HCT116 (cell line): ENCODE measurements around the gene CNDP1. TPM values are rescaled to one million over a fixed set of nuclear protein-coding genes. Genes with fewer than 3 reads are reported as not detected.

Source experiments
- ATAC-seq: fragments of 200-7000 bp; cut with Tn5 transposase; 2 replicates; pipeline ENCODE4 v1.9.1; 2020; ENCODE audit warnings: mild to moderate bottlenecking, moderate library complexity
- BruUV-seq: library from RNA; stranded (reverse); fragments of 400-500 nt; replicated peaks from 2 replicates; lab custom pipeline; 2021; lab: Mats Ljungman, UMichigan
- CTCF ChIA-PET: fragments of 300-600 bp; sonication (Branson Sonifier 250); formaldehyde crosslinking; loops from one replicate; lab custom pipeline; 2021; ENCODE audit warnings: antibody characterized with exemption; lab: Charles Lee
- POLR2A ChIA-PET: fragments of 300-600, 350-600 bp; sonication (Branson Sonifier 250); formaldehyde crosslinking; loops from one replicate; lab custom pipeline; 2021; ENCODE audit warnings: antibody characterized with exemption; lab: Charles Lee
- RAD21 ChIA-PET, 2 experiments: fragments of 300-600 bp; sonication (Branson Sonifier 250); formaldehyde crosslinking; loops; one replicate each; lab custom pipeline; 2023; ENCODE audit warnings: low total read pairs in 2 of 2; ENCODE audit not compliant: uncharacterized antibody in 2 of 2, unreplicated experiment in 2 of 2, low non-redundant PET in 1 of 2; lab: Charles Lee
- DNase-seq: peaks from one replicate; pipeline ENCODE4 v3.0.0-alpha.2; 2010; ENCODE audit warnings: low read depth, low spot score
- H2AFZ ChIP-seq: fragments of 200-600 bp; shearing (Covaris generic), sonication (generic); 2 replicates; pipeline ENCODE4 v1.6.1; 2017; ENCODE audit warnings: low read depth, mixed run types, mixed read lengths, antibody characterized with exemption, low read length; ENCODE audit not compliant: poor library complexity, severe bottlenecking
- H3K27ac ChIP-seq: 2 replicates; pipeline ENCODE4 v1.5.1; 2012; ENCODE audit warnings: low read depth, low read length
- H3K27me3 ChIP-seq: fragments of 200-600 bp; sonication (generic); 2 replicates; pipeline ENCODE4 v1.6.1; 2016; ENCODE audit warnings: mixed run types, low read length, mixed read lengths; ENCODE audit not compliant: insufficient read depth
- H3K36me3 ChIP-seq, 2 experiments: fragments of 200-500 bp in 1 of 2; fragments of 200-600 bp in 1 of 2; sonication (Bioruptor generic) in 1 of 2; sonication (generic) in 1 of 2; 2 replicates each; pipeline versions ENCODE4 v1.5.1 to v1.6.1; 2014 to 2016; ENCODE audit warnings: low read length in 2 of 2, inconsistent platforms in 1 of 2, mixed read lengths in 1 of 2, mixed run types in 1 of 2; ENCODE audit not compliant: insufficient read depth in 2 of 2, control insufficient read depth in 1 of 2
- H3K4me1 ChIP-seq, 2 experiments: fragments of 200-600 bp in 1 of 2; sonication (generic) in 1 of 2; 2 replicates each; pipeline versions ENCODE4 v1.5.1 to v1.6.1; 2012 to 2017; ENCODE audit warnings: low read length in 2 of 2, inconsistent platforms in 1 of 2, mild to moderate bottlenecking in 1 of 2, mixed read lengths in 1 of 2, mixed run types in 1 of 2, moderate library complexity in 1 of 2; ENCODE audit not compliant: insufficient read depth in 2 of 2, control insufficient read depth in 1 of 2
- H3K4me2 ChIP-seq: fragments of 200-600 bp; sonication (generic); 2 replicates; pipeline ENCODE4 v1.6.1; 2017; ENCODE audit warnings: mixed run types, low read length, mixed read lengths
- H3K4me3 ChIP-seq, 2 experiments: fragments of 200-600 bp in 1 of 2; sonication (generic) in 1 of 2; replicated peaks in 1 of 2; 2 replicates each; pipeline ENCODE4 v1.5.1; 2011 to 2016; ENCODE audit warnings: low read length in 2 of 2, control low read depth in 1 of 2, low read depth in 1 of 2, mild to moderate bottlenecking in 1 of 2, mixed read lengths in 1 of 2, mixed run types in 1 of 2
- H3K79me2 ChIP-seq: fragments of 200-600 bp; sonication (generic); 2 replicates; pipeline ENCODE4 v1.6.1; 2017; ENCODE audit warnings: mild to moderate bottlenecking, mixed run types, low read length, moderate library complexity, mixed read lengths; ENCODE audit not compliant: insufficient read depth
- H3K9ac ChIP-seq: fragments of 200-600 bp; sonication (generic); 2 replicates; pipeline ENCODE4 v1.6.1; 2016; ENCODE audit warnings: low read length, mixed read lengths
- H3K9me2 ChIP-seq: fragments of 200-600 bp; sonication (generic), shearing (Covaris generic); 2 replicates; pipeline ENCODE4 v1.6.1; 2017; ENCODE audit warnings: mixed run types, mild to moderate bottlenecking, moderate library complexity; ENCODE audit not compliant: insufficient read depth
- H3K9me3 ChIP-seq, 2 experiments: fragments of 200-500 bp in 1 of 2; fragments of 200-600 bp in 1 of 2; sonication (Bioruptor generic) in 1 of 2; sonication (generic) in 1 of 2; 2 replicates each; pipeline ENCODE4 v1.6.1; 2014 to 2017; ENCODE audit warnings: low read length in 2 of 2, mixed read lengths in 2 of 2, inconsistent platforms in 1 of 2, low read depth in 1 of 2, mild to moderate bottlenecking in 1 of 2, mixed run types in 1 of 2, moderate library complexity in 1 of 2; ENCODE audit not compliant: control insufficient read depth in 1 of 2, insufficient read depth in 1 of 2
- H4K20me1 ChIP-seq: fragments of 200-600 bp; sonication (generic), shearing (Covaris generic); 2 replicates; pipeline ENCODE4 v1.6.1; 2017; ENCODE audit warnings: mixed run types, mild to moderate bottlenecking, moderate library complexity; ENCODE audit not compliant: insufficient read depth
- CBX3 ChIP-seq: IDR thresholded peaks from 2 replicates; pipeline ENCODE4 v1.6.1; 2012; ENCODE audit warnings: low read depth
- CEBPB ChIP-seq: IDR thresholded peaks from 2 replicates; pipeline ENCODE4 v1.6.1; 2012; ENCODE audit warnings: low read depth
- EGR1 ChIP-seq: IDR thresholded peaks from 2 replicates; pipeline ENCODE4 v1.6.1; 2012; ENCODE audit warnings: low read depth
- ELF1 ChIP-seq: IDR thresholded peaks from 2 replicates; pipeline ENCODE4 v1.6.1; 2012; ENCODE audit warnings: low read depth, borderline replicate concordance
- EZH2 ChIP-seq: fragments of 200-600 bp; sonication (generic); IDR thresholded peaks from 2 replicates; pipeline ENCODE4 v1.6.1; 2017; ENCODE audit warnings: antibody characterized with exemption, mixed run types
- EZH2phosphoT487 ChIP-seq: fragments of 200-600 bp; IDR thresholded peaks from 2 replicates; pipeline ENCODE4 v1.6.1; 2018; ENCODE audit warnings: antibody characterized with exemption, borderline replicate concordance
- FOSL1 ChIP-seq: IDR thresholded peaks from 2 replicates; pipeline ENCODE4 v1.6.1; 2012; ENCODE audit warnings: low read depth
- JUND ChIP-seq: IDR thresholded peaks from 2 replicates; pipeline ENCODE4 v1.6.1; 2012
- POLR2A ChIP-seq: IDR thresholded peaks from 2 replicates; pipeline ENCODE4 v1.7.0; 2011; ENCODE audit warnings: borderline replicate concordance; ENCODE audit not compliant: insufficient read depth, insufficient read length; ENCODE audit errors: extremely low read depth
- POLR2AphosphoS5 ChIP-seq: IDR thresholded peaks from 2 replicates; pipeline ENCODE4 v1.6.1; 2011; ENCODE audit warnings: mild to moderate bottlenecking, low read depth, low read length, moderate library complexity
- RAD21 ChIP-seq: IDR thresholded peaks from 2 replicates; pipeline ENCODE4 v1.6.1; 2012; ENCODE audit warnings: low read depth, mild to moderate bottlenecking
- SIN3A ChIP-seq: IDR thresholded peaks from 2 replicates; pipeline ENCODE4 v1.6.1; 2012; ENCODE audit warnings: low read depth
- TCF7L2 ChIP-seq: IDR thresholded peaks from 2 replicates; pipeline ENCODE4 v1.7.0; 2011; ENCODE audit warnings: borderline replicate concordance, inconsistent platforms; ENCODE audit not compliant: insufficient read depth, insufficient read length; ENCODE audit errors: extremely low read depth
- YY1 ChIP-seq: IDR thresholded peaks from 2 replicates; pipeline ENCODE4 v1.6.1; 2011; ENCODE audit warnings: low read length, low read depth, moderate library complexity, mild to moderate bottlenecking; ENCODE audit not compliant: insufficient replicate concordance; ENCODE audit errors: extremely low read depth
- ZFX ChIP-seq: fragments of 450-650 bp; IDR thresholded peaks from 2 replicates; pipeline ENCODE4 v1.6.1; 2017
- ZNF274 ChIP-seq: fragments of 200-500 bp; sonication (Bioruptor generic); IDR thresholded peaks from 2 replicates; pipeline ENCODE4 v1.6.1; 2014; ENCODE audit warnings: mild to moderate bottlenecking, low read depth, low read length, inconsistent platforms
- intact Hi-C: fragments of 100-400 bp; cut with micrococcal nuclease; formaldehyde crosslinking; loops from 2 replicates; pipeline ENCODE4 v1.10.0; 2022
- total RNA-seq: library from RNA; stranded (reverse); gene quantifications from one replicate; pipeline ENCODE4 v1.2.1, GENCODE V29; 2021; ENCODE audit not compliant: unreplicated experiment
- TF ChIP-seq, protein P1 (sequence below): IDR thresholded peaks from 2 replicates; pipeline ENCODE4 v1.6.1; 2012
- TF ChIP-seq, protein P2 (sequence below): IDR thresholded peaks from 2 replicates; pipeline ENCODE4 v1.6.1; 2012; ENCODE audit warnings: low read depth
- TF ChIP-seq, protein P3 (sequence below), 3 experiments: fragments of 200-600 bp in 1 of 3; sonication (generic) in 1 of 3; IDR thresholded peaks in 2 of 3; conservative IDR thresholded peaks in 1 of 3; 2 replicates each; pipeline ENCODE4 v1.5.1; 2012 to 2017; ENCODE audit warnings: low read depth in 2 of 3, low read length in 2 of 3, antibody characterized with exemption in 1 of 3, borderline replicate concordance in 1 of 3, control low read depth in 1 of 3, mild to moderate bottlenecking in 1 of 3, mixed read lengths in 1 of 3, mixed run types in 1 of 3, moderate library complexity in 1 of 3; ENCODE audit not compliant: insufficient read depth in 1 of 3
- TF ChIP-seq, protein P4 (sequence below): IDR thresholded peaks from 2 replicates; pipeline ENCODE4 v1.6.1; 2011; ENCODE audit warnings: mild to moderate bottlenecking, low read length, moderate library complexity; ENCODE audit not compliant: insufficient replicate concordance; ENCODE audit errors: extremely low read depth

Gene CNDP1
- total RNA-seq, 1 experiment from 2014 or later: not detected

DNA sequence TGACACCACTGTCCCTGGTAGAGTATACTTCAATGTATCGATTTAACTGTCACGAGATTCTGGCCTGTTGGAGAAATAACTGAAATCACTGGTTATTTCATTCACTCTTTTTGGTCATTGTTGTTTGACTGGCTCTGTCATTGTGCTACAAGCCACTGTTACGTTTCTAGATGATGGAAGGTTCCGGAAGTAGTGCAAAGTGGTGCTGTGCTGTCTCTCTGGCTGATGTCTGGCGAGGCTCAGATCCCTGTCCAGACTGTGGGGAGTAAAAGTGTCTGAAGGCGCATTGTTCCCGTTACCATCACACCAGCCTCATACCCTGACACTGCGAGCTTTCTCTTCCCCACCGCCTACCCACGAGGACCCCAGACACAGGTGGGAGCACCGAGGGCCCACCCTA is 11.7 kb downstream of the CNDP1 start:
- no peak overlapping the region for H3K27ac ChIP-seq
- ATAC-seq: no peak
- ChIA-PET POLR2A (no interaction called here), CTCF (no interaction called here), RAD21 (no interaction called here)
- no peak overlapping the region for H3K4me2 ChIP-seq
- no peaks in the 10 kb centered on the region for H3K4me1 ChIP-seq
- no peaks in the 10 kb centered on the region for H3K36me3 ChIP-seq
- no TSS peak for BruUV-seq
- H3K9ac ChIP-seq: no peak overlapping the region
- TF ChIP-seq FOSL1: no peak
- TF ChIP-seq, protein P1, sequence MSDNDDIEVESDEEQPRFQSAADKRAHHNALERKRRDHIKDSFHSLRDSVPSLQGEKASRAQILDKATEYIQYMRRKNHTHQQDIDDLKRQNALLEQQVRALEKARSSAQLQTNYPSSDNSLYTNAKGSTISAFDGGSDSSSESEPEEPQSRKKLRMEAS: no peak
- no peak for TF ChIP-seq EZH2
- no peak for TF ChIP-seq TCF7L2
- TF ChIP-seq YY1: no peak
- no peak for TF ChIP-seq RAD21
- TF ChIP-seq ELF1: no peak
- no peak for TF ChIP-seq ZFX
- TF ChIP-seq CEBPB: no peak
- TF ChIP-seq SIN3A: no peak
- TF ChIP-seq, protein P2, sequence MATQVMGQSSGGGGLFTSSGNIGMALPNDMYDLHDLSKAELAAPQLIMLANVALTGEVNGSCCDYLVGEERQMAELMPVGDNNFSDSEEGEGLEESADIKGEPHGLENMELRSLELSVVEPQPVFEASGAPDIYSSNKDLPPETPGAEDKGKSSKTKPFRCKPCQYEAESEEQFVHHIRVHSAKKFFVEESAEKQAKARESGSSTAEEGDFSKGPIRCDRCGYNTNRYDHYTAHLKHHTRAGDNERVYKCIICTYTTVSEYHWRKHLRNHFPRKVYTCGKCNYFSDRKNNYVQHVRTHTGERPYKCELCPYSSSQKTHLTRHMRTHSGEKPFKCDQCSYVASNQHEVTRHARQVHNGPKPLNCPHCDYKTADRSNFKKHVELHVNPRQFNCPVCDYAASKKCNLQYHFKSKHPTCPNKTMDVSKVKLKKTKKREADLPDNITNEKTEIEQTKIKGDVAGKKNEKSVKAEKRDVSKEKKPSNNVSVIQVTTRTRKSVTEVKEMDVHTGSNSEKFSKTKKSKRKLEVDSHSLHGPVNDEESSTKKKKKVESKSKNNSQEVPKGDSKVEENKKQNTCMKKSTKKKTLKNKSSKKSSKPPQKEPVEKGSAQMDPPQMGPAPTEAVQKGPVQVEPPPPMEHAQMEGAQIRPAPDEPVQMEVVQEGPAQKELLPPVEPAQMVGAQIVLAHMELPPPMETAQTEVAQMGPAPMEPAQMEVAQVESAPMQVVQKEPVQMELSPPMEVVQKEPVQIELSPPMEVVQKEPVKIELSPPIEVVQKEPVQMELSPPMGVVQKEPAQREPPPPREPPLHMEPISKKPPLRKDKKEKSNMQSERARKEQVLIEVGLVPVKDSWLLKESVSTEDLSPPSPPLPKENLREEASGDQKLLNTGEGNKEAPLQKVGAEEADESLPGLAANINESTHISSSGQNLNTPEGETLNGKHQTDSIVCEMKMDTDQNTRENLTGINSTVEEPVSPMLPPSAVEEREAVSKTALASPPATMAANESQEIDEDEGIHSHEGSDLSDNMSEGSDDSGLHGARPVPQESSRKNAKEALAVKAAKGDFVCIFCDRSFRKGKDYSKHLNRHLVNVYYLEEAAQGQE: no peak
- TF ChIP-seq POLR2AphosphoS5: no peak
- TF ChIP-seq, protein P3, sequence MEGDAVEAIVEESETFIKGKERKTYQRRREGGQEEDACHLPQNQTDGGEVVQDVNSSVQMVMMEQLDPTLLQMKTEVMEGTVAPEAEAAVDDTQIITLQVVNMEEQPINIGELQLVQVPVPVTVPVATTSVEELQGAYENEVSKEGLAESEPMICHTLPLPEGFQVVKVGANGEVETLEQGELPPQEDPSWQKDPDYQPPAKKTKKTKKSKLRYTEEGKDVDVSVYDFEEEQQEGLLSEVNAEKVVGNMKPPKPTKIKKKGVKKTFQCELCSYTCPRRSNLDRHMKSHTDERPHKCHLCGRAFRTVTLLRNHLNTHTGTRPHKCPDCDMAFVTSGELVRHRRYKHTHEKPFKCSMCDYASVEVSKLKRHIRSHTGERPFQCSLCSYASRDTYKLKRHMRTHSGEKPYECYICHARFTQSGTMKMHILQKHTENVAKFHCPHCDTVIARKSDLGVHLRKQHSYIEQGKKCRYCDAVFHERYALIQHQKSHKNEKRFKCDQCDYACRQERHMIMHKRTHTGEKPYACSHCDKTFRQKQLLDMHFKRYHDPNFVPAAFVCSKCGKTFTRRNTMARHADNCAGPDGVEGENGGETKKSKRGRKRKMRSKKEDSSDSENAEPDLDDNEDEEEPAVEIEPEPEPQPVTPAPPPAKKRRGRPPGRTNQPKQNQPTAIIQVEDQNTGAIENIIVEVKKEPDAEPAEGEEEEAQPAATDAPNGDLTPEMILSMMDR (IDR thresholded peaks at IDR 0.05 in 2 of 3, conservative IDR thresholded peaks at IDR 0.05 in 1 of 3; ENCODE audit: borderline replicate concordance in 1 of 3, insufficient read depth in 1 of 3, low read depth in 2 of 3, low read length in 2 of 3): no peak
- TF ChIP-seq EZH2phosphoT487: no peak
- no peak for TF ChIP-seq ZNF274
- TF ChIP-seq, protein P4, sequence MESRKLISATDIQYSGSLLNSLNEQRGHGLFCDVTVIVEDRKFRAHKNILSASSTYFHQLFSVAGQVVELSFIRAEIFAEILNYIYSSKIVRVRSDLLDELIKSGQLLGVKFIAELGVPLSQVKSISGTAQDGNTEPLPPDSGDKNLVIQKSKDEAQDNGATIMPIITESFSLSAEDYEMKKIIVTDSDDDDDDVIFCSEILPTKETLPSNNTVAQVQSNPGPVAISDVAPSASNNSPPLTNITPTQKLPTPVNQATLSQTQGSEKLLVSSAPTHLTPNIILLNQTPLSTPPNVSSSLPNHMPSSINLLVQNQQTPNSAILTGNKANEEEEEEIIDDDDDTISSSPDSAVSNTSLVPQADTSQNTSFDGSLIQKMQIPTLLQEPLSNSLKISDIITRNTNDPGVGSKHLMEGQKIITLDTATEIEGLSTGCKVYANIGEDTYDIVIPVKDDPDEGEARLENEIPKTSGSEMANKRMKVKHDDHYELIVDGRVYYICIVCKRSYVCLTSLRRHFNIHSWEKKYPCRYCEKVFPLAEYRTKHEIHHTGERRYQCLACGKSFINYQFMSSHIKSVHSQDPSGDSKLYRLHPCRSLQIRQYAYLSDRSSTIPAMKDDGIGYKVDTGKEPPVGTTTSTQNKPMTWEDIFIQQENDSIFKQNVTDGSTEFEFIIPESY: no peak
- no peak for TF ChIP-seq JUND
- no peak for TF ChIP-seq CBX3
- TF ChIP-seq POLR2A: no peak
- TF ChIP-seq EGR1: no peak
- no peaks in the 10 kb centered on the region for H3K27me3 ChIP-seq
- H4K20me1 ChIP-seq: no peaks in the 10 kb centered on the region
- H3K9me2 ChIP-seq: no peaks in the 10 kb centered on the region
- H3K4me3 ChIP-seq: no peak overlapping the region
- H3K79me2 ChIP-seq: no peaks in the 10 kb centered on the region
- DNase-seq: no peak
- H2AFZ ChIP-seq: no peak overlapping the region
- intact Hi-C loops: no loop called here
- peaks cover 0 to 6% of the 10 kb centered on the region in 2 experiments; a peak in 1 of 4 replicates for H3K9me3 ChIP-seq
